GM12878 (cell line): ENCODE data around the gene IRGC. TPM values are rescaled to one million over a fixed set of nuclear protein-coding genes. Genes with fewer than 3 reads are reported as not detected.

ENCODE experiments used
- ATAC-seq: fragments of 200-7000 bp; cut with Tn5 transposase; 3 replicates; pipeline ENCODE4 v1.9.1; 2020; ENCODE audit warnings: mild to moderate bottlenecking, moderate library complexity
- Bru-seq: library from RNA; stranded (reverse); fragments of 400-500 nt; gene quantifications from one replicate; lab custom pipeline; 2021; lab: Mats Ljungman, UMichigan
- BruChase-seq, 2 experiments: library from RNA; stranded (reverse); fragments of 400-500 nt; gene quantifications; one replicate each; lab custom pipeline; 2021; lab: Mats Ljungman, UMichigan
- BruUV-seq: library from RNA; stranded (reverse); fragments of 400-500 nt; replicated peaks from 2 replicates; lab custom pipeline; 2021; lab: Mats Ljungman, UMichigan
- CTCF ChIA-PET: fragments of 300-600 bp; sonication (Branson Sonifier 250); formaldehyde crosslinking; extraction: SDS; loops from one replicate; lab custom pipeline; 2021; ENCODE audit warnings: inconsistent platforms; lab: Yijun Ruan, JAX
- POLR2A ChIA-PET: fragments of 350-600 bp; formaldehyde crosslinking; extraction: SDS; loops from one replicate; lab custom pipeline; 2021; ENCODE audit warnings: inconsistent platforms; lab: Charles Lee
- RAD21 ChIA-PET: fragments of 300-600 bp; sonication (Branson Sonifier 250); formaldehyde crosslinking; loops from one replicate; lab custom pipeline; 2023; ENCODE audit warnings: antibody characterized with exemption; ENCODE audit not compliant: unreplicated experiment; lab: Charles Lee
- SMC1A ChIA-PET: fragments of 300-600 bp; sonication (Branson Sonifier 250); formaldehyde crosslinking; loops from one replicate; lab custom pipeline; 2023; ENCODE audit not compliant: unreplicated experiment, uncharacterized antibody; lab: Charles Lee
- DNase-seq: peaks from one replicate; pipeline ENCODE4 v3.0.0-alpha.2; 2011; ENCODE audit warnings: low read depth, low spot score
- FAIRE-seq: peaks from 3 replicates; lab custom pipeline; 2011; peaks lifted over from hg19 to GRCh38; lab: Jason Lieb, UNC
- H2AFZ ChIP-seq: 2 replicates; pipeline ENCODE4 v1.6.0; 2011; ENCODE audit warnings: low read depth, low read length, control low read depth; ENCODE audit not compliant: control insufficient read depth
- H3K27ac ChIP-seq: 2 replicates; pipeline ENCODE4 v1.5.1; 2011; ENCODE audit warnings: control low read depth; ENCODE audit not compliant: control insufficient read depth, insufficient read depth
- H3K27me3 ChIP-seq, 2 experiments: replicated peaks in 1 of 2; 2 replicates each; pipeline versions ENCODE4 v1.6.0 to v1.6.1; 2011; ENCODE audit warnings: low read length in 1 of 2; ENCODE audit not compliant: control insufficient read depth in 2 of 2, insufficient read depth in 2 of 2
- H3K36me3 ChIP-seq, 2 experiments: 2 replicates each; pipeline ENCODE4 v1.5.1; 2011; ENCODE audit warnings: low read length in 1 of 2; ENCODE audit not compliant: control insufficient read depth in 2 of 2, insufficient read depth in 2 of 2
- H3K4me1 ChIP-seq: 2 replicates; pipeline ENCODE4 v1.6.1; 2011; ENCODE audit warnings: mild to moderate bottlenecking, low read length, moderate library complexity, mixed read lengths; ENCODE audit not compliant: control insufficient read depth, insufficient read depth
- H3K4me2 ChIP-seq: 2 replicates; pipeline ENCODE4 v1.6.0; 2011; ENCODE audit warnings: control low read depth; ENCODE audit not compliant: control insufficient read depth, insufficient read depth
- H3K4me3 ChIP-seq: fragments of 200-600 bp; sonication (generic); 2 replicates; pipeline ENCODE4 v1.5.1; 2016
- H3K79me2 ChIP-seq: 2 replicates; pipeline ENCODE4 v1.6.0; 2011; ENCODE audit warnings: low read length; ENCODE audit not compliant: control insufficient read depth, insufficient read depth
- H3K9ac ChIP-seq: 2 replicates; pipeline ENCODE4 v1.8.0; 2011; ENCODE audit warnings: low read length, control low read depth, mixed read lengths; ENCODE audit not compliant: control insufficient read depth, insufficient read depth
- H3K9me3 ChIP-seq: replicated peaks from 3 replicates; pipeline ENCODE4 v1.5.1; 2011; ENCODE audit warnings: mild to moderate bottlenecking, low read length; ENCODE audit not compliant: control insufficient read depth, insufficient read depth
- H4K20me1 ChIP-seq: 2 replicates; pipeline ENCODE4 v1.6.0; 2011; ENCODE audit not compliant: control insufficient read depth, insufficient read depth
- BACH1 ChIP-seq: fragments of 450-650 bp; IDR thresholded peaks from 2 replicates; pipeline ENCODE4 v1.6.1; 2017; ENCODE audit warnings: mild to moderate bottlenecking, borderline replicate concordance
- BHLHE40 ChIP-seq, 2 experiments: fragments of 450-650 bp in 1 of 2; IDR thresholded peaks; 2 replicates each; pipeline ENCODE4 v1.6.1; 2011 to 2017; ENCODE audit warnings: low read depth in 2 of 2, borderline replicate concordance in 1 of 2, improper control_type of control experiment in 1 of 2, low read length in 1 of 2, mild to moderate bottlenecking in 1 of 2
- PML ChIP-seq: IDR thresholded peaks from 2 replicates; pipeline ENCODE4 v1.6.1; 2012; ENCODE audit warnings: low read length, inconsistent platforms
- SMAD1 ChIP-seq: fragments of 450-650 bp; IDR thresholded peaks from 2 replicates; pipeline ENCODE4 v1.6.1; 2018; ENCODE audit warnings: mild to moderate bottlenecking, low read depth; ENCODE audit not compliant: partially characterized antibody
- SMC3 ChIP-seq: IDR thresholded peaks from 2 replicates; pipeline ENCODE4 v1.6.1; 2011; ENCODE audit warnings: low read length, improper control_type of control experiment, borderline replicate concordance
- WGBS: methylation state at CpG from one replicate; pipeline ENCODE4 v1.1.6; 2016; ENCODE audit warnings: low lambda C conversion rate; ENCODE audit not compliant: insufficient replicate concordance, insufficient coverage; ENCODE audit errors: missing lambda C conversion rate; 5-methylcytosine and 5-hydroxymethylcytosine counted together
- in situ Hi-C: fragments of 300-500 bp; cut with MboI; formaldehyde crosslinking; loops from 9 replicates; pipeline ENCODE4 v1.14.3; 2018; ENCODE audit warnings: mixed read lengths
- intact Hi-C: fragments of 100-400 bp; cut with micrococcal nuclease; formaldehyde crosslinking; loops from one replicate; pipeline ENCODE4 v1.14.2; 2022; ENCODE audit not compliant: unreplicated experiment
- long read RNA-seq, 2 experiments: library from polyadenylated mRNA; unstranded; transcript quantifications; one replicate each; pipeline ENCODE4 v2.0.0, GENCODE V29; 2019 to 2020
- polyA minus RNA-seq, 3 experiments: library from RNA; depleted of rRNA, polyadenylated mRNA; stranded (reverse); fragments of >200 nt; gene quantifications; 2 replicates each; pipeline ENCODE4 v1.2.3, GENCODE V29; 2011
- polyA plus RNA-seq, 11 experiments: library from polyadenylated mRNA; depleted of rRNA in 4 of 11; unstranded in 6 of 11; stranded (reverse) in 5 of 11; fragments of >200 nt; fragmentation: Nextera tagmentation in 4 of 11; fragmentation: Illumina TruSeq in 1 of 11; extraction: Ambion mirVana in 4 of 11; extraction: Trizol in 1 of 11; gene quantifications; 1 replicate in 1 of 11; 2 replicates in 10 of 11; pipeline versions ENCODE4 v1.2.1 to v1.2.3, GENCODE V29; 2011 to 2016; ENCODE audit warnings: inconsistent platforms in 2 of 11, missing spikeins in 2 of 11, low read depth in 1 of 11
- total RNA-seq, 4 experiments: library from RNA; depleted of rRNA in 3 of 4; stranded (reverse); fragments of >200 nt in 3 of 4; fragmentation: Illumina TruSeq in 1 of 4; extraction: Trizol in 1 of 4; gene quantifications; 2 replicates each; pipeline versions ENCODE4 v1.2.1 to v1.2.3, GENCODE V29; 2013 to 2021

IRGC gene
- total RNA-seq (2013; cell fraction: nucleolus; rRNA removed), result not detected in 2 replicates
- not detected in 2 replicates for total RNA-seq (2014; rRNA removed)
- not detected in 2 replicates for total RNA-seq (2014; rRNA removed; fragmentation: Illumina TruSeq; extraction: Trizol)
- not detected in 2 replicates for total RNA-seq (2021)
- polyA plus RNA-seq (2011; ENCODE audit: low read depth), result not detected
- polyA plus RNA-seq (2011; rRNA removed), result not detected in 2 replicates
- polyA plus RNA-seq (2011; cell fraction: cytosol; rRNA removed), result not detected in 2 replicates
- polyA plus RNA-seq (2011; cell fraction: nucleus; rRNA removed), result not detected in 2 replicates
- not detected in 2 replicates for polyA plus RNA-seq (2012)
- polyA plus RNA-seq (2014; fragmentation: Illumina TruSeq; extraction: Trizol), result not detected in 2 replicates
- polyA plus RNA-seq (2014; fragmentation: Nextera tagmentation; extraction: Ambion mirVana), result under 1 TPM in 1 of 2 experiments, not detected in 1; 0.04 TPM
- polyA plus RNA-seq (2014; rRNA removed), result not detected in 2 replicates
- polyA plus RNA-seq (2016; fragmentation: Nextera tagmentation; extraction: Ambion mirVana), result not detected
- not detected in 2 replicates for polyA minus RNA-seq (2011; rRNA and poly(A)+ RNA removed)
- polyA minus RNA-seq (2011; cell fraction: cytosol; rRNA and poly(A)+ RNA removed), result not detected in 2 replicates
- polyA minus RNA-seq (2011; cell fraction: nucleus; rRNA and poly(A)+ RNA removed), result not detected in 2 replicates
- Bru-seq, nascent RNA, result not detected
- BruChase-seq, experiment 1, labeled RNA remaining after a 6-hour chase, result percentile 4 among the genes with signal in this experiment
- BruChase-seq, experiment 2, labeled RNA remaining after a 2-hour chase, result percentile 14 among the genes with signal in this experiment
- long read RNA-seq, experiment 1, result 0 reads
- long read RNA-seq, experiment 2, result 0 reads

- TF ChIP-seq BHLHE40 (IDR thresholded peaks at IDR 0.05; ENCODE audit: borderline replicate concordance in 1 of 2, low read depth in 2 of 2, low read length in 1 of 2) (no peak), SMC3 (no peak), SMAD1 (no peak), BACH1 (no peak), PML (no peak)
- TF ChIP-seq, all 136 proteins: peak for 0
- Histone ChIP-seq H3K4me1 (no peaks in the 10 kb centered on the region), H3K9ac (no peak within 1 kb of the TSS), H3K36me3 (no peaks in the 10 kb centered on the region), H3K4me3 (no peak within 1 kb of the TSS), H3K27ac (no peak within 1 kb of the TSS), H3K79me2 (no peaks in the 10 kb centered on the region), H3K27me3 (no peaks in the 10 kb centered on the region), H2AFZ (no peak within 1 kb of the TSS), H3K4me2 (no peak within 1 kb of the TSS), H3K9me3 (no peaks in the 10 kb centered on the region), H4K20me1 (no peaks in the 10 kb centered on the region)
- in situ Hi-C loops, result no loop called here
- DNase-seq (no peak), ATAC-seq (no peak), FAIRE-seq (no peak)
- ChIA-PET CTCF (interaction anchor here (1.1 kb wide), 1 partner anchor 29 kb away, joined by 4 read pairs; no protein-coding TSS in a partner anchor), POLR2A (no interaction called here), RAD21 (no interaction called here), SMC1A (no interaction called here)
- intact Hi-C loops, result no loop called here
- BruUV-seq, result no TSS peak
- WGBS, result 49% methylated on average over 4 of the region's 4 CpGs
Observed at GRCh38 chr19:43715776-43716175, at the start of gene IRGC. IRGC (plus strand) TSS chr19:43716076; CDS start chr19:43718559, 2,483 bp downstream.
